T-helper 2 cell (primary cell): ENCODE data around the gene TMEM245.

Experiments
- DNase-seq, 5 experiments: peaks; one replicate each; pipeline versions ENCODE4 v3.0.0 to v3.0.0-alpha.2; 2012 to 2022

TMEM245 gene

DNA sequence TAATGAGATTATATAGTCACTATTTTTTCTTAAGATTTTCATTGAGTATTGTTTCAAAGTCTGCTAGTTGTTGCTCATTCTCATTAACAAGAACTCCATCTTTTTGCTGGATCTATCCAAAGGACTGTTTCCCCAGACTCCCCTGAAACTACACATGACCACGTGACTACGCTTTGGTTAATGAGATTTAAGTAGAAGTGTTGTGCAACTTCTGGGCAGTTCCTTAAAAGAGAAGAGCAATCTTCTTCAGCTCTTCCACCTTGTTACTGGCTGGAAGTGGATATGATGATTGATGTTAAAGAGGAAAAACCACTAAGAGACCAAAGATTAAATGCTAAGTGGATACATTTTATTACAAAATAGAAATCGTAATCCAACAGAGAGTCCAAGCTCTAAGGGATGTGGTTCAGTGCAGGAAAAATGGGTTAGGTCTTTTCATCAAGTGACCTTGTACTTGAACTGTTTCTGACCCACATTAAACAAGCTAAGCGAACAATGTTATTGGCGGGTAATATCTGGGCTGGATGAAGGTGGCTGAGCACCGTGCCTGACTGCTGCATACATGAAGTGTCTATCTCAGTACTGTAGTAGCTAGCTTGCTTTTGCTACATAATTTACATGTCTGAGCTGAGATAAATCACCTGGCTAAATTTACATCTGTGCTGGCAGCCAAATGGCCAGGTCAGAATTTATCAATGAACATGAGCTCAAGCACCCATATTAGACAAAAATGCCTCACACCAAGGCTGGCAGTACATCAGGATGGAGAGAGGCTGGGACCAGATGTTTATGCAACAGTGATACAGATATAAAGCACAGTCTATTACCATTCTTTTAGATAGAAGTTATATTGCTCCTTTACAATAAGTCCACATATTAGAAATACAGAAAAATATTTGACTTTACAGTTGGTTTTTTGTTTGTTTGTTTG lies 98.9 kb downstream of the TMEM245 start:
- no peak for DNase-seq

GRCh38 chr9:109020113-109020512 lies 99.6 kb downstream of the TMEM245 start:
- no peak for DNase-seq

DNA sequence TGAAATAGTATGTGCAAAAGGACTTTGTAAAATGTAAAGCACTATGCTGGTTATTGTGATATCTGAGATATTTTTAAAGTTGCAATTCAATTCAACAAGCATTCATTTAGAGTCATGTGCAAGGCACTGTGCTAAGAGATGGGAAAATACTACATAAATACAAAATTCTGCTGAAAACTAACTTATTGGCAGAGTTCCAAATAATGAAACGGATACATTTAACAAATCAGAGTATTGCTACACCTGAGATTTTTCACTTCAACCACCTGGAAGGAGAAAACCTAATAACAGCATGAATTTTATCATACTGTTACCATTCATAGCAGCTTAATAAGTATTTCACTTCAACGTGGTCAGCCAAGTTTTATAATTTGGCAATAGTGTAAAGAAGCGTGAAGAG lies 100.3 kb downstream of the TMEM245 start:
- DNase-seq = no peak

- no peak for DNase-seq
These were observed 102.3 kb downstream of the TMEM245 start for GRCh38 chr9:109017493-109017892.

DNA sequence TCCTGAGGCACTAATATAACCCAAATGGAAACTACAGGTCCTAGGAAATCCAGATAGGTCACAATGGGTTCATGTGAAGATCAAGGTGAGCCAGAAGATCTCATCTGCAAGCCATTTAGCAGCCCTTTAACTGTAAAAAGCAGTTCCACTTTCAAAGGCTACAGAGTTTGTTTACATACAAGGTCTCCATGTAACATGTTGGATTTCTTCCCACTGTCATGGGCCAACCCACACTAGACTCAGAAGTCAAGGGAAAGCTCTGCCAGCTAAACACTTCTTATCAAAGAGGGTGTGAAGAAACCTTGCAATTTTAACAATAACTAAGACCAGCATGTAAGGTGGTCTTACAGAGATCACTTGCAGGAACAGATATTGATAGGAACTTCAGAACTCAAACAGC lies 102.7 kb downstream of the TMEM245 start:
- DNase-seq = no peak

- no peak for DNase-seq
These were observed 103.6 kb downstream of the TMEM245 start for GRCh38 chr9:109016132-109016531.

DNA sequence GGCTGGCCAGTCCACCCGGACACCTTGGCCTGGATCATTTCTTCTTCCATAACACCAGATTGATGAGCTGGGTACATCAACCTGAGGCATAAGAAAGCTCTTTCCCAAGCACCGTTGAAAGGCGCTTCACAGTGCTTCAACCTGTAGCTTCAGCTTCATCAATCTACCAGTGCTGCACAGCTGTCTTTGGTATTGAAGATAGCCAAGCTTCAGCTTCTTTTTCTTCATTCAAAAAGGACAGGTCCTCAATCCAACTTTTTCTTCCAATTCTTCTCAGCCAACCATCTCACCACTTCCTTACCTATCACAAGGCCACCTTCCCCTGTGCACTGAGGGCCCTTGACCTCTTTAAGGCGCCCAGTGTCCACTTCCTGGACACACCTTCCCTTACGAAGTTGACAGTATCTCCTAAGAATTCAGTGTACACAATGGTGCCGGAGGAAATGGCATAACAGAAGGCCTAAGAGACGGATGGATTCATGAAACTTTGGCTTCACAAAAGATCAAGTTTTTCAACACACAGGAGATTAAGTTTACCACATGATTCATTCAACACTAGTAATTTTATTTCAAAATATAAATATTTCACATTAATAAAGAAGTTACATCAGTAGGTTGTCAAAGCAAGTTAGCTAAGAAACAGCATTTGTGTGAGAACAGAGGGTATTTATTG lies 105.0 kb downstream of the TMEM245 start:
- no peak for DNase-seq

GRCh38 chr9:109013679-109014607 lies 105.8 kb downstream of the TMEM245 start:
- no peak for DNase-seq

DNA sequence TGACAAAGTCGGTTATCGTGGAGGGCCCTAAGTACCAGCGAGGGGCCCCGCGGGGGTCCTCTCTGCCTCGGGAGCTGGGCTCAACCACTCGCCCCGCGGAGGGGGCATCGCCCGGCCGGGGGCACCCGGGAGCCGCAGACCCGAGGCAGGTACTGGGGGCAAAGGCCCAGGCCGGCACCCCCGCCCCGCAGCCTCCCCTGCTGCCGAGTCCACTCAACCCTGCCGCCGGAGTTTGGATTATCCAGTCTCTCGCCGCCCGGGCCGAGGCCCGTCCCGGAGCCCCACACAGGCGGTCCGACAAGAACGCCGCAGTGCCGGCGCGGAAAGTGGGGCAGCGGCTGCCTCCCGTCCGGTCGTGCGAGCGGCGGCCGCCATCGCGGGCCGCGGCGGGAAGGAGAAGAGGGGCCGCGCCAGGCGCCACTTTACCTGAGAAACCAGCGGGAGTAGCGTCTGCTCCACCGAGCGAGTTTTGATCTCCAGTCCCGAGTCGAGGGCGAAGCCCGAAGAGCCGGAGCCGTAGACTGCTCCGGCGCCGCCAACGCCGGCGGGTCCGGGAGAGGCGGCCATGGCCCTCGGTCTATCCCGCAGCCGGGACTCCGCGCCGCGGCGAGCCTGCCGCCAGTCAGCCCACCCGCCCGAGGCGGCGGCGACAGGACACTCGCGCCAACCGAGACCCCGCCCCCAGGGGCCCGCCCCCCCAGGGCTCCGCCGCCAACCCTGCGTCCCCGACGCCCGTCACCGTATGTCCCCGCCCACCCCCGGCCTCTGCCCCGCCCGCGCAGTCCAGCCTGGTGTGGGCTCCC lies 106.7 kb downstream of the TMEM245 start, which contains the start of gene CTNNAL1:
TSS of gene CTNNAL1 (minus strand) at position 624 of the 803 bp plus-strand sequence. CDS start at position 567, 57 bp downstream.
- peak; percentile 64 to 90 (median 87) for DNase-seq

DNA sequence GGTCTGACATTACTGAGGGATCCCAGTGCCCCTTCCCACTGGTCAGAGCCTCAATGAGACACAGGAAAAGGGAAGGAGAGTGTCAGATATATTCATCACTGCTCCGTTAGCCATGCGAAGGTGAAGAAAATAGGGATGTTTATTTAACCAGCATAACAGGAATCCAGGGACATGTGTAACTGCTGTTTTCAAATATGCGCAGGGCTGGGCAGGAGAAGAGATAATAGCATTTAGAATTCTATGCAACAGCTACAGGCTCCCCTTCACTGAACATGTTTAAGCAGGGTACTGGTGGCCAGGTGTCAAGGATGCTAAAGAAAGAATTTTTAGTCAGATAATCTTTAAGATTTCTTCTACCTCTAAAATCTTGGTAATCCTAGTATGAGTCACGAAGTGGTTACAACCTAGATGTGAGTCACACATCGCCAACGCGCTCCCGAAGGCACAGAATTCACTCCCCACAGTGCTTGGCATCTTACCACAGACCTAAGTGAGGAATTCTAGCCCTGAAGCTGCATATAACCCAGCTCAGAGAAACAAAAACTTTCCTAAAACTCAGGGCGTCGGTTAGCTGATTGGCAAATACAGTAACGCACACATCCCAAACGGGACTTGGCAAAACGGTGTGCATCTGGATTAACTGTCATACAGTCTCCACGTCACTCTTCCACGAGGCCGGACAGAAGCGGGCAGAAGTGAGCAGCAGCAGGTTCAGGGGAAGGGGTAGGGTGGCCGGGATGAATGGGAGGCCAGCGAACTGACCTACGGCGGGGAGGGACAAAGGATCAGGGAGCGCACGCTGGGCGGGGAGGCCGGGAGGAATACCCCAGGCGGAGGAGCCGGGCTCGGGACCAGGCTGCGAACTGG lies 107.5 kb downstream of the TMEM245 start:
- peak in 3 of 5 experiments; percentile 16 to 79 (median 30) for DNase-seq

- no peak for DNase-seq
These were observed 108.5 kb downstream of the TMEM245 start for GRCh38 chr9:109011231-109011671.

- peak in 4 of 5 experiments; percentile 12 to 96 (median 26) for DNase-seq
These were observed 109.0 kb downstream of the TMEM245 start for GRCh38 chr9:109010746-109011145.

DNA sequence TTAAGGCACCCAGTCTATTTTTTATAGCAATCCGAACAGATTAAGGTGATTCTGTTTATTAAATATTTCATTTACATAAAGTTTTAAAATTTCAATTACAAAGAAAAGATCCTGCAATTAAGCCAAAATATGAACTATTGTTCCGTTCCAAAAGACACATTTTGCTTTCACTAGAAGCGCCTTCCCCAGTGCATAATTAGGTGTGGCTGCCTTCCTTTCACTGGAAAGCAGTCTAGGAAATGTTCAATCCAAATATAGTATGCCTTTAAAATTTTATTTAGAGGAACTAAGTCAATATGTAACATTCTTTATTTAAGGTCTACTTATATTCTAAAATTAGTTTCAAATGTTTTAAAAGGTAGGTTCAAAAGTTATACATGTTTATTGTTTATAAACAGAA lies 114.1 kb downstream of the TMEM245 start:
- no peak for DNase-seq

- DNase-seq = no peak
These were observed 116.6 kb downstream of the TMEM245 start for GRCh38 chr9:109003116-109003515.

DNA sequence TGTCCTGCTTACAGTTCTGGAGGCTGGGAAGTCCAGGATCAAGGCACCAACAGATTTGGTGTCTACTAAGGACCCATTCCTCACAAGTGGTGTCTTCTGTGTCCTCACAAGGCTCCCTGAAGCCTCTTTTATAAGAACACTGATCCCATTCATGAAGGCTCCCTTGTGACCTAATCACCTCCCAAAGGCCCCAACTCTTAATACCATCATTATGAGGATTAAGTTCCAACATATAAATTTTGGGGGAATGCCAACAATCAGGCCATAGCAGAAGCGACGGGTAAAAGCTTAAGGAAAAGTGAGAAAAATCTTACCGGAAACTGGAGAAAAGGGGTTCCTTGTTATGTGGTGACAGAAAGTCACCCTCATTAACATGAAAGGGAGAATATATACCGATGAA lies 117.6 kb downstream of the TMEM245 start:
- no peak for DNase-seq

- DNase-seq = peak in 1 of 5 experiments; percentile 84
These were observed 118.5 kb downstream of the TMEM245 start for GRCh38 chr9:109001275-109001676.

- DNase-seq = no peak
These were observed 122.6 kb downstream of the TMEM245 start for GRCh38 chr9:108997112-108997511.

GRCh38 chr9:108996643-108997042 lies 123.1 kb downstream of the TMEM245 start:
- peak in 1 of 5 experiments; percentile 49 for DNase-seq

- peak in 1 of 5 experiments; percentile 89 for DNase-seq
These were observed 125.1 kb downstream of the TMEM245 start for GRCh38 chr9:108994695-108995094.

DNA sequence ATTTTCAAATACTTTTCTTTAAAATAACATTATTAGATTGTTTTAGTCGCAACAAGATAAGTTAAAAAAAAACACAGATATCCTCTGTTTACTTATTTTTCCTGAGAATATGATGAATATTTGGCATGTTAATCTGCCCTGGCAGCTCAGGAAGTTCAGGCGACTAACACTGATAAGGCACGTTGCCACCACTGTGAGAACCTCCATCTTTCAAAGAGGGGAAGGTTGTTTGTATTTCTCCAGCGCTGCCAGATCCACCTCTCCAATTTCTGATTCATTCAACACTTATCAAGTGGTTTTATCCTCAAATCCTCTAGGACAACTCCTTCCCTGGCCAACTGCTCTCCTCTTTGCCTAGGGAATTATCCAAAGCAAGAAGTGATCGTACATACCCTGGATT lies 128.3 kb downstream of the TMEM245 start:
- DNase-seq = no peak

DNA sequence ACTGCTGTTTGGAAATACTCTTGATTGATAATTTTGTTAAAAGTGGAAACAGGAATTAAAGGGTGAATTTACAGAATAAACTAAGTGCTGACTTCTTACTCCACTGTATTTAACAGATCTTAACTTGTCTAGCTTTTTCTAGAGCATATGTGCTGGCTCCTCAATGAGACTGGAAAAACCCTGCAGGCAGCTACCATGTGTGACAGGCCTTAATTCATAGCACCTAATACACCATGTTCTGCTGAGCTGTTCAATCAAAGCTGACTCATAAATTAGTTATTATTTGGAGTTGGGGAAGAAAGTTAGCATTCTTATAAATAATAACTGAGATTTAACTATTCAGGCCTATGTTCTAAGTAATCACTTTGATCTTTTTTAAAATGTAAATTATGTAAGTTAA lies 135.9 kb downstream of the TMEM245 start:
- no peak for DNase-seq
